ENCODE measurements around the gene ALK. TPM values are rescaled to one million over a fixed set of nuclear protein-coding genes. Genes with fewer than 3 reads are reported as not detected.

Gene ALK
- total RNA-seq, 1 donor from 2014 or later, result not detected

- intact Hi-C loops (cut with micrococcal nuclease), result no loop called here
These were observed 386.2 kb downstream of the ALK start for GRCh38 chr2:29535188-29535587.

DNA sequence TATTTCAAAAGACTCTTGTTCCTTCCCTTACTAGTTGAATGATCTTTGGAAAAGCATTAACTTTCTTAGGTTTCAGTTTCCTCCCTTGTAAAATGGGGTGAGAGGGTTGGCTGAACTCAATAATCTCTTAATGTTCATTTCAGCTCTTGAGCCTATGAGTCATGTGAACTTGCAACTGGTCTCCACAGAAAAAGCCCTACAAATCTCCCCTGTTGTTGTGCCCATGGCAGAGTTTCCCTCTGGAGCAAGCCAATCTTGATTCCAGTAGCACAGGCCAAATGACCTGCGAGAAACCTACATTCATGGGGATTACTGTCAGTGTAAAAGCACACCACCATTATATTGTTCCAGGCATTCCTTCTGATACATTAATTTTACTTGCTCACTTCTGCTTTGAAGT lies 388.9 kb downstream of the ALK start:
- intact Hi-C loops (cut with micrococcal nuclease), result no loop called here

- intact Hi-C loops (cut with micrococcal nuclease), result no loop called here
These were observed 389.8 kb downstream of the ALK start for GRCh38 chr2:29531626-29532025.

DNA sequence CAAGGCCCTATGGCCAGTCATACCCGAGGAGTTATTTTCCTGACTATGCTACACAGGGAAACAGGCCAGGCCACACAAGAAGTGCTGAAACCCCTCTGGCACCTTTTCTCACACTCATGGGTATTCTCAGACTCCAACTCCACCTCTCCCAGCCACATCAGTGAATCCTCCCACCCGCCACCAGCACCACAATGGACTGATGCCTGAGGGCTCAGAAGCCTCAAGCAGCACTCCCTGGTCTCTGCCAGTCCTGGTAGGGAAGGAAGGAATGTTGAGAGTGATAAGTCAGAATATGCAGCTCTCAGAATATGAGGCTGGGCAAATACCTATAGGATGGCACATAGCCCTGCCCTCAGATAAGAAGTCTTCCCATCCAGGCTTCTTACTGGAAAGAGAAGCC lies 391.1 kb downstream of the ALK start:
- intact Hi-C loops (cut with micrococcal nuclease), result no loop called here

DNA sequence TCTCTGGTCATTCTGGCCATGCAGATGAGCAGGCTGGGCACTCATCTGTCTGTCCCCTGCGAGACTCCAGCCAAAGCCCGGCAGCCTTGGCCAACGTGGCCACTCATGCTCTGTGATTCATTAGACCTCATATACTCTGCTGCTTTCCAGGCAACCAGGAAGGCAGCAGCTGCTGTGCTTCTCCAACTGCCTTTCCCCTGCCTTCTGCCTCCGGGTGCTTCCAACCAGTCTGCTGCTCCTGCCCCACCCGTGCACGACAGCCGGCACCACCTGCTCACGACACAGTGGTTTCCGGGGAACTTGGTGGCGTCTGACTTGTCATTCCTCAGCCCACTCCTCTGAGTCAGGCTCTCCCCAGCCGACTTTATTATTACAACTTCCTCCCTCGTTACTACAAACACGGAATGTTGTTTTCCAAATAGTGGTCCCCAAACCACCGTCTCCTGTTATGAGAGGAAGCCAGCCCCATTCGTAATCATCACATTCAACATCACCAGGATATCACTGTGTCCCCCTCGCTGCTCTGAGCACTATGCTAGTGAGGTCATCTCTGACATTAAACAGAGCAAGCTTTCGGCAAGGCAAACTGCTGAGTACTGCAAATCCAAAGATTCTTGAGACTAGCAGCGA lies 392.4 kb downstream of the ALK start:
- intact Hi-C loops (cut with micrococcal nuclease), result no loop called here

DNA sequence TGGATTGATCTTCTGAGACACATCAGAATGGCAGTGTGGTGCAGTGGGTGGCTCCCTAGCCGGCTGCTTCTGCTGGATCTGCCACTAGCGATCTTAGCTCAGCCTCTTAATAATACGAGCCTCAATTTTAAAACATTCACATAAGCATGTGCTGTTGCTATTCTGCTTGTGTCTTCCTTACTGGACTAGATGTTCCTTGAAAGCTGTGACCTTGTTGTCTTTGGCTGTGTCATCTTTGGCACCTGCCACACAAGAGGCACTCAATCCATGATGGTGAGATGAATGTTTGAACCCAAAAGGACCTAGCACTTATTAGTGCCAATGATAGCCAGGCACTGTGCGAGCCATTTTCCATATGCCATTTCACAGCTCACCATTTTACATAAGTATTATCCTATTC lies 393.0 kb downstream of the ALK start:
- intact Hi-C loops (cut with micrococcal nuclease), result no loop called here

DNA sequence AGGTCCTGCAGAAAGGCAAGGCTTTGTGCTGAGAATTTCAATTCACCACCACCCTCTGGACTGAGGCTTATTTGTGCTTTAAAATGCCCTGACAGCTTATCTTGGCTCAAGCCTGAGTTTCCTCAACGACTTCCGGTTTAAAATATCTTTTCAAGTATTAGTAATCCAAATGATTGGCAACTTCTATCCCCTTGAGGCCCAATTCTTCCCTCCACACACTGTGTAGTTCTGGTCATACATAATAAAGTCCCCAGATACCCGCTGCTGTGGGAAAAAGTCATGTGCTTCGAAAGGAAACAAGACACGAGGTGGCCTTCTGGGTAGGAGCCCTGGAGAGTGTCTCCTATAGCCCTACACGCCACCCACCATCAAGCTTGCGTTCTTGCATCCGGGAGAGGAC lies 393.4 kb downstream of the ALK start:
- intact Hi-C loops (cut with micrococcal nuclease), result no loop called here

- intact Hi-C loops (cut with micrococcal nuclease), result no loop called here
These were observed 394.5 kb downstream of the ALK start for GRCh38 chr2:29526587-29527586.

DNA sequence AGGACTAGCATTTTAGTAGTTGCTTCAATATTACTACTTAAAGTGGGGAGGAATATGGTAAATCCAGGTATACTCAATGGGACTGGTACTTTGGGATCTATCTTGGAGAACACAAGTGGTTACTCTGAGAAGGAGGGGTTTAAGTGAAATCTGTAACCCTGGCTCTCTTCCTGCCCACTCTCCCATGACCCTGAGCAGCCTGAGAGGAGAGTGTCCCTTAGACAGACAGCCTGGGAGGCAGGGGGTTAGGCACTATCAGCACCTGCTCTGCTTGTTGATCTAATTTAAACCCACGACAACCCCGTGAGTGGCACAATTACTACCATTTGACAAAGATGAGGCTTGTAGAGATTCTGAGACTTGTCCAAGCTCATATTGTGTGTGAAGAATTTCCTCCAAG lies 395.5 kb downstream of the ALK start:
- intact Hi-C loops (cut with micrococcal nuclease), result no loop called here

DNA sequence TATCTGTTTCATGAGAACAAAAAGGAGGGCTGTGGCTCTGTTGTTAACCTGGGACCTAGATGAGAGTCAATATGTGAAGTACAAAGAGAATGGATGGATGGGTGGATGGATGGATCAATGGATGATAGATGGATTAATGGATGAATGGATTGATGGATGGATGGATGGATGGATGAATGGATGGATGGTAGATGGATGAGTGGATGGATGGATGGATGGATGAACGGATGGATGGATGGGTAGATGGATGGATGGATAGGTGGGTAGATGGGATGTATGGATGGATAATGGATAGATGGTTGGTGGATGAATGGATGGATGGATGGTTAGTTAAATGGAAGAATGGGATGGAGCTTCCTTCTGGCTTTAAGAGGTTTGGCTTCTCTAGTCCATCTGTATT lies 396.7 kb downstream of the ALK start:
- intact Hi-C loops (cut with micrococcal nuclease), result no loop called here

DNA sequence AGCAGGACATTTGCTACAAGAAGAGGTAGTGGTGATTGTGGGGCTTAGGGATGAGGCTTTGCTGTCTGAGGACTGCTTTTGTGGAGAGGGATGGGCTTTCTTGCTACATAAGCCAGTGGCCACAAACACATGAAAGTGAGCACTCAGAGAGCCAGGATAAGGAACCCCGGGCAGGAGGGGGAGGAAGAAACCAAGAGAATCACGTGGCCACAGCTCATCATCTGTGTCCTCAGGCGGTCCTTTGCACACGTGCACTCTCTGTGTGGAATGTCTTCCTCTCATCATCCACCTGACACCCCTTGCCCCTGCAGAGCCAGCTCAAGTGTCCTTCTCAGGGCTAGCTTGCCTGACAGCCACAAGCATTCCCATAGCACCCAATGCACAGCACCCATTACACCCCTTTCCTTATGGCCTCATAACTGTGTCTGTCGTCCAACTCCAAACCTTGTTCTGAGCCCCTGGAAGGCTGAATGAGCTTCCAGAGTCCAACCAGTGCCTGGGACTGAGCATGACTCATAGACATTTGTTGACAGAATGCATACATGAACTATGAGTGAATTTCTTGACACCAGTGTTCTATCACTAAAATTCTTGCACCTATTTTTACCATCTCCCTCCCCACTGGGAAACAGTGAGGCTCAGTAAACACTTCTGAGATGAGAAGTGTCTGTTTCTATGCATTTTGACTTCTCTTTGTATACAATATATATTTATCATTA lies 398.3 kb downstream of the ALK start:
- intact Hi-C loops (cut with micrococcal nuclease), result no loop called here

GRCh38 chr2:29520001-29520400 lies 401.4 kb downstream of the ALK start:
- intact Hi-C loops (cut with micrococcal nuclease), result no loop called here

DNA sequence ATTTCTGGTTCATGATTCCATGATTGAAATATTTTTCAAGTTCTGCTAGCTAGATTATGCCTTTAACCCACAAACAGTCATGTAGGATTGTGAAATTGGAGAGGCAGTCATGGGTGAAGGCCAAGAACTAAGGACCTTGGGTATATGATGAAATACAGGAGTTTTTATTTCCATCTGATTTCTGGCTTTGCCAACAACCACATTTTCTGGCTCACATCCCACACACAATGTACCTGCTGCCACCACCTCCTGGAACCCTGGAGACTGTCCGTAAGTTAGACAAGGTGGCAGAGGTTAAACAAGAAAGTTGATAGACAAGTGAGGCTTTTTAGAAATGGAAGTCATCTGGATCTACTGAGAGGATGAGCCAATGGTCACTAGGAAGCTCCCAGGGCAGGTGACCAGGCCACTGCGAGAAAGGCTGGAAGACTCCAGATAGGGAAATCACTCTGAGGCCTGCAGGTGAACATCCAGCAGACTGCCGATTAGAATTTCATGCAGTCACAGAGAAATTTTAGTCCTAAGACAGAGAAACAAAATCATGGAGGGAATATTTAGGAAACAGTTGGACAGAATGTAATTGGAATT lies 402.0 kb downstream of the ALK start:
- intact Hi-C loops (cut with micrococcal nuclease), result no loop called here

- intact Hi-C loops (cut with micrococcal nuclease), result no loop called here
These were observed 402.6 kb downstream of the ALK start for GRCh38 chr2:29518646-29519337.

GRCh38 chr2:29518010-29518409 lies 403.4 kb downstream of the ALK start:
- intact Hi-C loops (cut with micrococcal nuclease), result no loop called here

- intact Hi-C loops (cut with micrococcal nuclease), result no loop called here
These were observed 404.0 kb downstream of the ALK start for GRCh38 chr2:29517413-29517812.

DNA sequence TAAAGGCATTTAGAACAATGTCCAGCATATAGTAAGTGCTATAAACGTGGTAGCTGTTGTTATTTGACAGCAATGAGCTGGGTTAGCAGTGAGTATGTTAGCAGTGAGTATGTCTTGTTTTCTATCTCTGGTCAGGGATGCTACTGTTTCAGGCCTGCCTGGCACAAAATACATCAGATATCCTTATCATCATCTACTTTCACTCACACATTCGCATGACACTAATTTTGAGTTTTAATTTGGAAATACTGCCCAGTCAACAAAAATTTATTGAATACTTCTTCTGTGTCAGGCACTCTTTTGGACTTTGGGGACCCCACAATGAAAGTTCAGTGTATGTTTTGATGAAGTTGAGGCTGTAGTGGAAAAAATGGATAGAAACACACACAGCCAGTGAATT lies 404.6 kb downstream of the ALK start:
- intact Hi-C loops (cut with micrococcal nuclease), result no loop called here

GRCh38 chr2:29509878-29510277 lies 411.5 kb downstream of the ALK start:
- intact Hi-C loops (cut with micrococcal nuclease), result no loop called here

GRCh38 chr2:29509397-29509796 lies 412.0 kb downstream of the ALK start:
- intact Hi-C loops (cut with micrococcal nuclease), result no loop called here

- intact Hi-C loops (cut with micrococcal nuclease), result no loop called here
These were observed 416.6 kb downstream of the ALK start for GRCh38 chr2:29504746-29505145.

GRCh38 chr2:29502460-29502911 lies 418.9 kb downstream of the ALK start:
- intact Hi-C loops (cut with micrococcal nuclease), result no loop called here
